ENCODE data around the gene SBNO2. TPM values are rescaled to one million over a fixed set of nuclear protein-coding genes. Genes with fewer than 3 reads are reported as not detected.

Gene SBNO2
- total and polyA plus RNA-seq, 4 donors, result 2.2 to 25.0 (median 15.0) TPM

DNA sequence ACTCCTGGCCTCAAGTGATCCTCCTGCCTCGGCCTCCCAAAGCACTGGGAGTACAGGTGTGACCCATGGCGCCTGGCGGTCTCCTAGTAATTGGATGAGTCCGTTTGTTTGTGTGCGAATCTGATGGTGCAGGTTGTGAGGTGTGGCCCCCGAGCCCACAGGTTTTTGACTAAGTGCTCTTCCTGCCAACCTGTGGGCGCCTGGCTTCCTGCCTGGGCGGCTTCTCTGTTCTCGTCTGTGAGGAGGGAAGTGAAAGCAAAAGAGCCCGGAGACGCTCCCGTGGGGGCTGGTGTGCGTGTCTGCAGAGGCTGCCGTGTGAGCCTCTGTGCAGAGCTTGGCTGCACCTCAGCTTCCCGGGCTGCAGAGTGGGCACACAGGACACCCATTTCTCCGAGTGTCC is 97.1 kb downstream of the SBNO2 start:
- Histone ChIP-seq H3K4me3 (ENCODE audit: low read depth in 1 of 3, low read length in 3 of 3) (peak overlapping the region in 2 of 3 donors; percentile 22 to 37), H3K27ac (ENCODE audit: low read depth in 1 of 2, low read length in 2 of 2) (peak overlapping the region; percentile 5 to 35), H3K36me3 (ENCODE audit: control insufficient read depth in 4 of 4, insufficient read depth in 3 of 4, low read depth in 1 of 4, low read length in 3 of 4) (peaks cover 0 to 4% (median 1%) of the 10 kb centered on the region in 4 donors), H3K4me1 (ENCODE audit: control insufficient read depth in 4 of 4, insufficient read depth in 4 of 4, low read length in 3 of 4) (peaks cover 4 to 33% (median 17%) of the 10 kb centered on the region in 4 donors), H3K9me3 (ENCODE audit: control insufficient read depth in 4 of 4, low read length in 3 of 4) (no peaks in the 10 kb centered on the region), H3K9ac (ENCODE audit: low read depth in 1 of 2, low read length in 2 of 2) (no peak overlapping the region), H3K27me3 (ENCODE audit: control insufficient read depth in 4 of 4, insufficient read depth in 4 of 4, low read length in 3 of 4) (no peaks in the 10 kb centered on the region)
- TF ChIP-seq, protein P1, sequence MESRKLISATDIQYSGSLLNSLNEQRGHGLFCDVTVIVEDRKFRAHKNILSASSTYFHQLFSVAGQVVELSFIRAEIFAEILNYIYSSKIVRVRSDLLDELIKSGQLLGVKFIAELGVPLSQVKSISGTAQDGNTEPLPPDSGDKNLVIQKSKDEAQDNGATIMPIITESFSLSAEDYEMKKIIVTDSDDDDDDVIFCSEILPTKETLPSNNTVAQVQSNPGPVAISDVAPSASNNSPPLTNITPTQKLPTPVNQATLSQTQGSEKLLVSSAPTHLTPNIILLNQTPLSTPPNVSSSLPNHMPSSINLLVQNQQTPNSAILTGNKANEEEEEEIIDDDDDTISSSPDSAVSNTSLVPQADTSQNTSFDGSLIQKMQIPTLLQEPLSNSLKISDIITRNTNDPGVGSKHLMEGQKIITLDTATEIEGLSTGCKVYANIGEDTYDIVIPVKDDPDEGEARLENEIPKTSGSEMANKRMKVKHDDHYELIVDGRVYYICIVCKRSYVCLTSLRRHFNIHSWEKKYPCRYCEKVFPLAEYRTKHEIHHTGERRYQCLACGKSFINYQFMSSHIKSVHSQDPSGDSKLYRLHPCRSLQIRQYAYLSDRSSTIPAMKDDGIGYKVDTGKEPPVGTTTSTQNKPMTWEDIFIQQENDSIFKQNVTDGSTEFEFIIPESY (IDR thresholded peaks at IDR 0.05), result no peak
- no peak for TF ChIP-seq EGR1 (IDR thresholded peaks at IDR 0.05; ENCODE audit: low read depth in 2 of 2)
- peak in 1 of 2 donors; percentile 18 for TF ChIP-seq RAD21 (IDR thresholded peaks at IDR 0.05)
- no peak for TF ChIP-seq TAF1 (conservative IDR thresholded peaks at IDR 0.05)
- 43% methylated on average over 16 of the region's 16 CpGs for WGBS
- no peak for DNase-seq (ENCODE audit: low spot score)

DNA sequence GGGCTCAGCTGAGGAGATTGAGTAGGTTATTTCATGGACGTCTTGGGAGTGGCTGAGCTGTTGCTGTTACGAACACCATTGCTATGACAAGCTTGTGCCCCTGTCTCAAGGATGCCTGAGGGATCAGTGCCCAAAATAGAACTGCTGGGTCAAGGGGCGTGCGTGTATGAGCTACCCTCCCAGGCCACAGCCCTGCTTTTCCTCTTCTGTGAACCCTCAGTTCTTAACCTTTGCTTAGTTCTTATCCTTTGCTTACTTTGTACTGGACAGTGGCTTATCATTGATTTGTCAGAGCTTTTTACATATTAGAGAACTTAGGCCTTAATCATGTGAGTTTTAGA is 98.1 kb downstream of the SBNO2 start:
- TF ChIP-seq FOXA1 (IDR thresholded peaks at IDR 0.05) (no peak), JUND (IDR thresholded peaks at IDR 0.05) (no peak), HNF4A (conservative IDR thresholded peaks at IDR 0.05) (no peak), YY1 (IDR thresholded peaks at IDR 0.05) (no peak), RXRA (IDR thresholded peaks at IDR 0.05) (no peak), GABPA (IDR thresholded peaks at IDR 0.05 in 1 of 2, conservative IDR thresholded peaks at IDR 0.05 in 1 of 2) (no peak), ATF3 (IDR thresholded peaks at IDR 0.05) (no peak), EGR1 (IDR thresholded peaks at IDR 0.05; ENCODE audit: low read depth in 2 of 2) (no peak), TAF1 (conservative IDR thresholded peaks at IDR 0.05) (no peak), HNF4G (IDR thresholded peaks at IDR 0.05) (no peak), FOXA2 (IDR thresholded peaks at IDR 0.05) (no peak), RAD21 (IDR thresholded peaks at IDR 0.05) (no peak), SP1 (IDR thresholded peaks at IDR 0.05) (no peak)
- TF ChIP-seq, protein P1 (IDR thresholded peaks at IDR 0.05), result no peak
- TF ChIP-seq, protein P2, sequence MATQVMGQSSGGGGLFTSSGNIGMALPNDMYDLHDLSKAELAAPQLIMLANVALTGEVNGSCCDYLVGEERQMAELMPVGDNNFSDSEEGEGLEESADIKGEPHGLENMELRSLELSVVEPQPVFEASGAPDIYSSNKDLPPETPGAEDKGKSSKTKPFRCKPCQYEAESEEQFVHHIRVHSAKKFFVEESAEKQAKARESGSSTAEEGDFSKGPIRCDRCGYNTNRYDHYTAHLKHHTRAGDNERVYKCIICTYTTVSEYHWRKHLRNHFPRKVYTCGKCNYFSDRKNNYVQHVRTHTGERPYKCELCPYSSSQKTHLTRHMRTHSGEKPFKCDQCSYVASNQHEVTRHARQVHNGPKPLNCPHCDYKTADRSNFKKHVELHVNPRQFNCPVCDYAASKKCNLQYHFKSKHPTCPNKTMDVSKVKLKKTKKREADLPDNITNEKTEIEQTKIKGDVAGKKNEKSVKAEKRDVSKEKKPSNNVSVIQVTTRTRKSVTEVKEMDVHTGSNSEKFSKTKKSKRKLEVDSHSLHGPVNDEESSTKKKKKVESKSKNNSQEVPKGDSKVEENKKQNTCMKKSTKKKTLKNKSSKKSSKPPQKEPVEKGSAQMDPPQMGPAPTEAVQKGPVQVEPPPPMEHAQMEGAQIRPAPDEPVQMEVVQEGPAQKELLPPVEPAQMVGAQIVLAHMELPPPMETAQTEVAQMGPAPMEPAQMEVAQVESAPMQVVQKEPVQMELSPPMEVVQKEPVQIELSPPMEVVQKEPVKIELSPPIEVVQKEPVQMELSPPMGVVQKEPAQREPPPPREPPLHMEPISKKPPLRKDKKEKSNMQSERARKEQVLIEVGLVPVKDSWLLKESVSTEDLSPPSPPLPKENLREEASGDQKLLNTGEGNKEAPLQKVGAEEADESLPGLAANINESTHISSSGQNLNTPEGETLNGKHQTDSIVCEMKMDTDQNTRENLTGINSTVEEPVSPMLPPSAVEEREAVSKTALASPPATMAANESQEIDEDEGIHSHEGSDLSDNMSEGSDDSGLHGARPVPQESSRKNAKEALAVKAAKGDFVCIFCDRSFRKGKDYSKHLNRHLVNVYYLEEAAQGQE (IDR thresholded peaks at IDR 0.05), result no peak
- TF ChIP-seq, protein P3, sequence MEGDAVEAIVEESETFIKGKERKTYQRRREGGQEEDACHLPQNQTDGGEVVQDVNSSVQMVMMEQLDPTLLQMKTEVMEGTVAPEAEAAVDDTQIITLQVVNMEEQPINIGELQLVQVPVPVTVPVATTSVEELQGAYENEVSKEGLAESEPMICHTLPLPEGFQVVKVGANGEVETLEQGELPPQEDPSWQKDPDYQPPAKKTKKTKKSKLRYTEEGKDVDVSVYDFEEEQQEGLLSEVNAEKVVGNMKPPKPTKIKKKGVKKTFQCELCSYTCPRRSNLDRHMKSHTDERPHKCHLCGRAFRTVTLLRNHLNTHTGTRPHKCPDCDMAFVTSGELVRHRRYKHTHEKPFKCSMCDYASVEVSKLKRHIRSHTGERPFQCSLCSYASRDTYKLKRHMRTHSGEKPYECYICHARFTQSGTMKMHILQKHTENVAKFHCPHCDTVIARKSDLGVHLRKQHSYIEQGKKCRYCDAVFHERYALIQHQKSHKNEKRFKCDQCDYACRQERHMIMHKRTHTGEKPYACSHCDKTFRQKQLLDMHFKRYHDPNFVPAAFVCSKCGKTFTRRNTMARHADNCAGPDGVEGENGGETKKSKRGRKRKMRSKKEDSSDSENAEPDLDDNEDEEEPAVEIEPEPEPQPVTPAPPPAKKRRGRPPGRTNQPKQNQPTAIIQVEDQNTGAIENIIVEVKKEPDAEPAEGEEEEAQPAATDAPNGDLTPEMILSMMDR (IDR thresholded peaks at IDR 0.05; ENCODE audit: low read depth, low read length, missing input control), result no peak
- DNase-seq (ENCODE audit: low spot score), result no peak
- Histone ChIP-seq H3K4me1 (ENCODE audit: control insufficient read depth in 4 of 4, insufficient read depth in 4 of 4, low read length in 3 of 4) (peaks cover 6 to 32% (median 14%) of the 10 kb centered on the region in 4 donors), H3K4me3 (ENCODE audit: low read depth in 1 of 3, low read length in 3 of 3) (no peak overlapping the region), H3K27ac (ENCODE audit: low read depth in 1 of 2, low read length in 2 of 2) (no peak overlapping the region), H3K36me3 (ENCODE audit: control insufficient read depth in 4 of 4, insufficient read depth in 3 of 4, low read depth in 1 of 4, low read length in 3 of 4) (peaks cover 0 to 4% (median 1%) of the 10 kb centered on the region in 4 donors), H3K9me3 (ENCODE audit: control insufficient read depth in 4 of 4, low read length in 3 of 4) (no peaks in the 10 kb centered on the region), H3K9ac (ENCODE audit: low read depth in 1 of 2, low read length in 2 of 2) (no peak overlapping the region), H3K27me3 (ENCODE audit: control insufficient read depth in 4 of 4, insufficient read depth in 4 of 4, low read length in 3 of 4) (no peaks in the 10 kb centered on the region)
- 82% methylated on average over 4 of the region's 4 CpGs for WGBS

Measured in liver (tissue), 9 donors.